HG02973 (cell line): ENCODE data around the gene BICC1.

ENCODE experiments used
- ATAC-seq: cut with Tn5 transposase; IDR thresholded peaks from one replicate; pipeline ENCODE4 v1.9.1; 2021; ENCODE audit warnings: moderate library complexity; ENCODE audit not compliant: unreplicated experiment

BICC1 gene

DNA sequence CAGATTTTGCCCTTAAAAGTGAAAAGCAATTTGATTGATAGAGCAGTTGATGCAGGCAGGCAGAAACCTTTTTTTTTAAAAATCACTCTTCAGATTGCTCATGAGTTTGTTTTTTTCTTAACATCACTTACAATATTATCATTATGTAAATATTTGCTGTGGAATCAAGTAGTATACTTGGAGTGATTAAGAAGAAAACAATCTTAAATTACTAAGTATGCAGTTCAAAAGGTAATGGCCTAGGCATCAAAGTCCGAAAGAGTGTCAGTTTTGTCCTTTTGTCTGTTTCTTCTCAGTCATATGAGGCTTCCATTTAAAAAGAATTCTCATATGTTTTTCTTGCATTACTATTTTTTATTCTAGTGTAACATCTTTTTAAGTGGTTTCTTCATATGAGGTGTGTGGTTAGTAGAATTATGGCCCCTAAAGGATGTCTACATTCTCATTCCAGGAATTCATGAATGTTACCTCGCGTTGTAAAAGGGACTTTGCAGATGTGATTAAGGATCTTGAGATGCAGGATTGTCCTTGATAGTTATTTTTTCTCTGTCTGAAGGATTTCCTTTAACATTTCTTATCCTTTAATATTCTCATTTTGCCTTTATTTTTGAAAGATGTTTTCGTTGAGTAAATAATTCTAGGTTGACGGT is 44.0 kb downstream of the BICC1 start:
- ATAC-seq = no peak

DNA sequence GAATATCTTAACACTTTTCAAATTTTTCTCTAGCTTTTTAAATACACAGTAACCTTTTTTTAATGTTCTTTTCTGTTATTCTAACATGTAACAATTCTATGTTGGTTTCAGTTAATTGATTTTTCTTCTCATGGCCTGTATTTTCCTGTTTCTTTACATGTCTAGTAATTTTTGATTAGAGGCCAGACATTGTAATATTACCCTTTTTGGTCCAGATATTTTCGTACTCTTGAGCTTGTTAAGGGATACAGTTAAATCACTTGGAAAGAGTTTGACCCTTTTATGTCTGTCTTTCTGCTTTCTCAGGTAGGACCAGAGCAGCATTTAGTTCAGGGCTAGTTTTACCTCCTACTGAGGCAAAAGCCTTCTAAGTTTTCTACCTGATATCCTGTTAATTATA is 45.0 kb downstream of the BICC1 start:
- no peak for ATAC-seq

DNA sequence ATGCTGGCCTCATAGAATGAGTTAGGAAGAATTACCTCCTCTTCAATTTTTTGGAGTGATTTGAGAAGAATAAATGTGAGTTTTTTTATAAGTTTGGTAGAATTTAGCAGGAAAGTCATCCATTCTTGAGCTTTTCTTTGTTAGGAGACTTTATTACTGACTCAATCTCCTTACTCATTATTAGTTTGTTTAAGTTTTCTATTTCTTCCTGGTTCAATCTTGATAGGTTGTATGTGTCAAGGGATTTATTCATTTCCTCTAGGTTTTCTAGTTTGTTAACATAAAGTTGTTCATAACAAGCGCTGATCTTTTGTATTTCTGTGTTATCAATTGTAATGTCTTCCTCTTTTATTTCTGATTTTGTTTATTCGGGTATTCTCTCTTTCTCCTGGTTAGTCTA is 47.4 kb downstream of the BICC1 start:
- ATAC-seq = no peak

DNA sequence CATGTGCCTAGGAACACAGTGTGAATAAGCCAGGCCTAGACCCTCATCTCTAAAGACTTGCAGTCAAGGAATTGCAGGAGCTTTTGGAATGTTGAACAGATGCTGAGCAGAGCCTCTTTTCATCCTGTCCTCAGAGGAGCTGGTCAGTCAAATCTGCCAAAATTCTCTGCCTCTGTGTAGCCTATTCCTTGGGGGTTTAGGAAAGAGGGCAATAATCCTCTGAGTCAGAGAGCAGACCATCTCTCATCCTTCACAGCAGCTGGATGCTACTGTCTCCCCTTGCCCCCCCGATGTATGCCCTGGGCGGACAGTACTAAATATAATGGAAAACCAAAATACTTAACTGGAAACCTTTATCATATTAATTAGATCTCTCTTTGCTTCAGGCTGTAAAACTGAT is 52.6 kb downstream of the BICC1 start:
- ATAC-seq = no peak

DNA sequence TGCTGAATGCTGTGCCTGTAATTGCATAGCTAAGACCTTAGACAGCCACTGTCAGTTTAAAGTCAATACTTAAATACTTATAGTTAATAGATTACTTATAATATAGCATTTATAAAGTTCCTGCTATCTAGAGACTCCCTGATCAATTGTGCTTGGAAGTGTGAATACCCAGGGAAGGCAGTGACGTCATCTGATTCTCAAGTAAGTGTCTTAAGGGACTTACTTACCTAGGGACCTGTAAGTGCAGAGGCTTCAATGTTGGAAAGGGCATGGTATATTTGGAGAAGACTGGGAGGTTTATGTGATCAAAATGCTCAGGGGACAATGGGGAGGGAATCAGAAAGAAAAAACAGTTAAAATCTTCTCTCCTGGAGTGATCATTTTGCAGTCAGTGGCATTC is 55.0 kb downstream of the BICC1 start:
- ATAC-seq = no peak

DNA sequence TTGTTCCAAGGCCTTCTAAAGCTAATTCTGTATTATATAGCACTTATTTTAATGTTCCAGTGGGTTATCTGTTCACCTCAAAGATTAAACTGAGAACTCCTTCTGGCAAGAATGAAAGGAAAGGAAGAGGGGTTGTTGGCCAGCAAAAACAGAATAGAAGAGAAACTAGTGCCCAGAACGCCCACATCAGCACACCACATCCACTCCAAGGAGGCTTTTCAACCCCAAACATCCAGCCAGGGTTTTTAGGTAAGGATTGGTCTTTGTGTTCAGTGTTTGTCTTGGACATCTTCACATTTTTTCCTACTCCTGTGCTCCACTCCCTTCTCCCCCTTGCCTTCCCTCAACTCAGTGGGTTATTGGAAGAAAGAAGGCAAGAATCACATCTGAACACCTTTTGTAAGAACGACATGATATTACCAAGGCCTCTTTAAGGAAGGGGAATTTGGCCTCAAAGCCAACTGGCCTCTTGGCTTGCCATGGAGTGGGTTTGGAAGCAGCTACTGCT is 55.8 kb downstream of the BICC1 start:
- no peak for ATAC-seq

DNA sequence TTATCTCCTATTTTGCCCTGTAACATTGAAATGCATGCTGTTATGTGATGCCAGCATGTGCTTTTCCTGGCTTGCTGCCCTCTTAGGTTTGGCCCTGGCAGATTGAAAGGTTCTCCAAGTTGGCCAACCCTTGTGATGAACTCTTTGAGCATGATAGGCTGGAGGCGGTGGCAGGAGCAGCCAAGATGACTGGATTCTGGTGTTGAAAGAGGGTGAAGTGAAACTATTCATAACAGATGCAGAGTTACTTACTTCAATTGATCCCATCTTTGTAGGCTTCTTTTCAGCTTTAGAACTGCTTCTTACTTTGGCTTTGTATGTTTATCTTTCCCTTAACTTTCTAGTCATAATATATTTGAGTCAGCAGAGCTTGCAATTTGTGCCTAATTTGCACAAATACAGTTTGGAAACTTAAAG is 57.6 kb downstream of the BICC1 start:
- no peak for ATAC-seq

DNA sequence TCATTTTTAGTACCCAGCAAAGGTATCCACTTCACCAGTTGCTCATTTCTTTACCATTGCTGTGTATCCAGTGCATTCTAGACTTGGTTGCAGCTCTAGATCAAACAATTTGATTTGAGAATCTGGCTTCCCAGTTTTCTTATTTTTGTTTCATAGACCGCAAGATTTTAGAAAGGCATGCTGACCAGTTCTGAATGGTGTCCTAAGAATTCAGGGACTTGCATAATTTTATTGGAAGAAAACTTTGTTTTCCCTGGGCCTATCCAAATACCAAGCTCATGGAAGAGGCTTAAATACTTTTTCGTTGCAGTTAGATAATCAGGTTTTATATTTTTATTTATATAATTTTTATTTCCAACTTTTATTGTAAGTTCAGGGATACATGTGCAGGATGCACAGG is 58.3 kb downstream of the BICC1 start:
- no peak for ATAC-seq

DNA sequence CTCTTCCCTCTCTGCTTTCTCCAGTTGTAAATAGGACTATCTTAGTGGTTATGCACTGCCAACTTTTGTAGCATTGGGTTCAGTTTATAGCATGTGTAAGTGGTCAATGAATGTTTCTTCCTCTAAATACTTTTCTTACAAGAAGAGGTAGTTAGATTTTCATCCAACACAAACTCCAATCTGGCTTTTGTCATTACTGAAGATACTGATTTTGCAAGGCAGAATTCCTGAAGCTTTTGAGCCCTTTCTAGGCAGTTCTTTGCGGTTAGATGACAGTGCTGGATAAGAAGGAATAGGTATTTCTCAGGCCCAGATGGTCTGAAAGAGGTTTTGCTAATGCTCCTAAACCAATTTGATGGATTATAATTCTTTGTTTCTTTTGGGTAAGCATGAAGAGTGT is 60.5 kb downstream of the BICC1 start:
- no peak for ATAC-seq

DNA sequence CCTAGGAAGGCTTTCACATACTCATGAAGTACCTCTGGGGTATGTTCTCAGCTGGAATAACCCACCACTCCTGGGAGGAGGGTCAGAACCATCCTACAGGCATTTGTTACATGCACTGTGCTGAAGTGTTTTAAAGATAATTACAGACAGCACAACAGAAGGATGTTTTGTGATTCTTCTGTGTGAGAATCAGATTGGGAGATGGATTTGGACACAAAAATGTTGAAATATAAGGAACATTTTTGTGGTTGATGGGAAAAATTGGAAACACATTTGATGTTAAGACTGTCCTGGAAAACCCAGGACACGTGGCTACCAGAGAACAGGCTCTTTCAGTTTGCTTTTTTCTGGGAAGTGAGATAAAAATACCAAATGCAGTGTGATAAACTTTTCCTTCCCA is 61.4 kb downstream of the BICC1 start:
- ATAC-seq = no peak

DNA sequence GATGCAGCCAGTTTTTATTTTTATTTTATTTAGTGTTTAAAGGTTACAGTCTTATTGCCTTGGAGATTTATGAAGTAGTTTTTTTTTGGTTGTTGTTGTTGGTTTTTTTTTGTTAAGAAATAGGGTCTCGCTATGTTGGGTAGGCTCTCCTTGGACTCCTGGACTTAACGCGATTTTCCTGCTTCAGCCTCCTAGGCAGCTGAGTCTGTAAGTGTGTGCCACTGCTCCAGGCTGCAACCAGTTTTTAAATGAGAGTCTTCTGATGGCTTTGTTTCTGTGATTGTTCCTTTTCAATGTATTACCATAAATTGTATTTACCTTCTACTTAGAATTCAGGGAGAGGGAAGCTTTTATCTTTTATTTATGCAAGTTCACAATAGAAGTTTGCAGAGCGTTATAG is 62.8 kb downstream of the BICC1 start:
- ATAC-seq = no peak

DNA sequence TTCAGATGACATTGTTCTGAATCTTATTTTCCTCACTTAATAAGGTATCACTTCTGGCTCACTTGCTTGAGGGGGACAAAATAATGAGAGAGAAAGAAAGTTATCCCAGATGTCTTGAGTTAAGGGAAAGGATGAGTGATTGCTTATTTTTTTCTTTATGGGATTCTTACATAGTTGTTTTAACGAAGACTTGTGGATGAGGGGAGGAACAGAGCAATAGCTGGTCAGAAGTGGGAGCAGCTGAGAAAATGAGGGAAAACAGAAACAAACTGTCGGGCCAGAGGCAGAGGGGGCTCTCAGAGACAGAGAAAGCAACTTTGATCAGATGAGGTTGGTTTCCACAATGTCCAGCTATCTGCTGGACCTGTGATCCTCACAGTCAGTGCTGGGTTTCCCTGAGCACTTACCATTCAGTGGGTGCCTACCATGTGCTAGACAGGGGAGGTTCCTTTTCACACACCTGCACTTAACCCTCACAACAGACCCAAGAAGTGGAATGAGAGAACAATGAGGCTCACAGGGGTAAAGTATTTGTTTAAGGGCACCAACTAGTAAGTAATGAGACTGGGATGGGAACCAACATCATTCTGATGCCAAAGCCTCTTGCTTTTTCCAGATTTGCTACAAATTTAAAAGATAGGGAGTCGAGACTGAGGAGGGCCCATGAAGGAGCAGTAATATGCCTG is 64.2 kb downstream of the BICC1 start:
- ATAC-seq = no peak

DNA sequence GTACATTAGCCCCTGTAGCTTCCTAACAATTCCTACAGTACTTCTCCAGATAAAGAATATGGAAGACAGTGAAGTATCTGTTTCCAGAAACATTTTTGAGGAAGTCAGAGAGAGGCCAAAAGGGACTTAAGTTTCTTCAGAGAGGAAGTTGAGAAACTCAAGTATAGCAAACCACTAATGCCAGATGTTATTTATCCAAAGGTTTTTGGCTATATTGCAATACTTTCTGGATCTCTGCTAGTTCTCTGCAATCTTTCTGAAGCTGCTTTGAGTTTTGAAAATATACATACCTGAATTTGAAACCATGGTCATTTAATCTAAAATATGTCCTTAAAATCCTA is 64.7 kb downstream of the BICC1 start:
- ATAC-seq = no peak

DNA sequence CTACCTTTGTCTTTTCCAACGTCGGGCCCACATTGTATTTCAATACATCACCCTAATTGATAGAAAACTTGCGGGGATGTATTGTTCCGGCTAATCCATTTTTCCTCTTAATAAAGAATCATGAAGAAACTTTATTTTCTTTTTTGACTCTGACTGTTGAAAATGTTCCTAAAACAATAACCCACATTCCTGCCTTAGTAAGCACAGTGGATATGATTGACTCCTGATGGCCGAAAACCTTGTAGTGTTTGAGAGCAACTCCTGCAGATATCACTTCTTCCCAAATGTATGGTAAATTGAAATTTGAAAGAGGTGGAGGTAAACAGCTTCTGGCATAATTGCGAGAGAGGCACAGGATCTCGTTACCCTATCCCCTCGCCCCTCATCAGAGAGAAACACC is 65.7 kb downstream of the BICC1 start:
- ATAC-seq = no peak

DNA sequence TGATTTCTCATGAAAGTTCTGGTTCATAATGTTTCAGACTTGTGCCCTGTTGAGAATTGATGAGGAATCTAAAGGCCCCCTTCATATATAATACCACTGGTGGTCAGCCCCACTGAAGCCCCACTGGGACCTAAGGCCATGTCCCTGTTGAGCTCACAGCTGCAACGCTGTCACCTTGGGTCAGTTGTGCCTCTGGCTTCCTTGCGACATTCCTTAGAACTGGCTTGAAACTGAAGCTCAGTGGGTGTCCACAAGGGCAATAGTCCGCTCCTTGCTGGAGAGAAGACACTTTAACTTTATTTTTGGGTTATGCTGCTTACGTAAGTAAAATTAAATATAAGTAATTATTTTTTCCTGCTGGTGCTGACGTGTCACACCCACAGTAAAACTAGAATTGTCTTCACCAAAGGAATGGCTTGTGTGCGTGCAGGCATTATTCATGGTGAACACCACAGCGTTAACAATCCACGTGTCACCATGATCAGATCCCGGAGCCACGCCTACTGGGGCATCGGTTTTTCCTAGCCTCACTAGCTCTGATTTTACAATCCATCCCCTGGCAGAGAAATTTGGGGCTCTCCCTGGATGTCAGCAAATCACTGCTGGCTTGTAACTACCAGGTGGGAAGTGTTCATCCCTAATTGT is 66.5 kb downstream of the BICC1 start:
- ATAC-seq = no peak

DNA sequence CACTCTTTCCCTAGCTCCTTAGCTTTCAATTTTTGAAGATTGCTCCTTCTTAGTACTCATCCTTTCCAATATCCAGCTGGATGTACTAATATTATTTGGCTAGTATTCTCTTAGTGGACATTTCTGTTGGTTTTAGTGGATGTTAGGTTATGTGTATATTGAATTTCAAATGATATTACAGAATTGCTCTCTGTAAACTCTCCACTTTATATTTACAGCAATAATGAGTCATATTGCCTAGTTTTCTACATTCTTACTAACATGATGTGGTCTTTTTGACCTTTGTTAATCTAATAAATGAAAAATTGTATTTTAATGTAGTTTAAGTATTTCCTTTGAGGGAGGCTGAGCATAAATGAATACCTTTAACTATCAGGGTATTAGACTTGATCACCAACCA is 69.4 kb downstream of the BICC1 start:
- no peak for ATAC-seq

DNA sequence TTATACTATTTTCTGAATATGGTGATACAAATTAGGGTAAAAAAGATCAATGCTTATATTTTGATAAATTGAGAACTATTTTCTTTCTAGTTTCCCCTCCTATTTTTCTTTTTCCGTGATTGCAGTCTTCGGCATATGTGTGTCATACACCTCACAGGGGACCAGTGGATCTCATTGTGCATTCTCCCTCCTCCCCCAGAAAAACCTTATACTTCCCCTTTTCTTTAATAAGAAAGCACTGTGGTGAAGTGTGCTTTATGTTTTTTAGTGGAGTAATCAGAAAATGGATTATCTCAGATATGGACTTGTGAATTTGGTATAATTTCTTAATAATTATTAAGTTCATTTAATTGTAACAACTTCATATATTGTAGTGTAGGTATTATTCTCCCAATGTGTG is 72.8 kb downstream of the BICC1 start:
- no peak for ATAC-seq

DNA sequence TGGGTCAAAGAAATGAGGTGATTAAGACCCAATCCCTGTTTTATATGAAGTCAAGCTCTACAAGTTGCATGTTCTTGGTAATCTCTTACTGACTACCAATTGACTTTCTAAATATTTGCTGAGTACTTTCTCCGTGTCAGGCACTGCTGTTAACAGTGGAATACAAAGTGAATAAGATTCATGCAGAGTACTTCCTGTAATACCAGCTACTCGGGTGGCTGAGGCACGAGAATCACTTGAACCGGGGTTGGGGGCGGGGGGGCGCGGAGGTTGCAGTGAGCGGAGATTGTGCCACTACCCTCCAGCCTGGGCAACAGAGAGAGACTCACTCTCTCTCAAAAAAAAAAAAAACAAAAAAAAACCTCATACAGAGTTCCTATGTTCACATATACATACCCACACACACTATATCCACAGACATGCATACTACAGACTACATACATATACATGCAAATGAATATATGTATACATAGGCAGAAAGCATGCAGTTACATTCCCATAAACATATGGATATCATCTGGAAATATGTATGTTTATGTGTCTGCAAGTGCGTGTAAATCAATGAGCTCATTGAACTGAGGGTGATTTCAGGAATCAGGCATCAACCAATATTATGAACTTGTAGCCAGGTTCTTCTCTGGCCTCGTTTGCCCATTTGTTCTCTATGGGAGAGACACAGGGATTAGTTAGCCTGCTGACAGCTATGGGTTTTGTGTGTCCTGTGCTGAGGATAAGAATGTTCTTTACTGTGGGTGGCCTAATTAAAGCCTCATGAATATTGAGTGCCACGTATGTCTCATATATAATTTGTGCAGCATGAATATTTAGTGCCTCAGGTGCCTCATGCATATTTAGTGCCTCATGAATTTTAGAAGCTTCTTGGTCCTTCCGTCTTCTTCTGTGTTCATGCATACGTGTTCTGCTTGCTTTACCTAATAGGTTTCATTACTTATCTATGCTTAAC is 73.9 kb downstream of the BICC1 start:
- no peak for ATAC-seq

DNA sequence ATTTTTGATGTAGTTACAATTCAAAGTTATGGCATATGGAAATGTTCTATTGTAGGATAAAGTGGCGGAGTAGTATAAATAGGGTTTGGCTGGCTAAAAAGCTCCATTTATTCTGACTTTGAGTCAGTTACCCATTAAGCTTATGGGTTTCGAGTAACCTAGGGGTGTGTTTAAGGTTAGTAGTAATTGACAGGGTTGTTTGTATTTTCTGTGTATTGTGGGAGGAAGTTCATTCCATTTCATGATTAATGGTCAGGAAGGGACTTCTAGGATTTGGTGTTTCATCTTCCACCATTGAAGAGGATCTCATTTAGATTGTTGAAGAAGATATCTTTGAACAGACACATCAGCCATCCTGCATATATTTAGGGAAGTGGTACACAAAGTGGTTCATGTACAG is 75.0 kb downstream of the BICC1 start:
- ATAC-seq = no peak

DNA sequence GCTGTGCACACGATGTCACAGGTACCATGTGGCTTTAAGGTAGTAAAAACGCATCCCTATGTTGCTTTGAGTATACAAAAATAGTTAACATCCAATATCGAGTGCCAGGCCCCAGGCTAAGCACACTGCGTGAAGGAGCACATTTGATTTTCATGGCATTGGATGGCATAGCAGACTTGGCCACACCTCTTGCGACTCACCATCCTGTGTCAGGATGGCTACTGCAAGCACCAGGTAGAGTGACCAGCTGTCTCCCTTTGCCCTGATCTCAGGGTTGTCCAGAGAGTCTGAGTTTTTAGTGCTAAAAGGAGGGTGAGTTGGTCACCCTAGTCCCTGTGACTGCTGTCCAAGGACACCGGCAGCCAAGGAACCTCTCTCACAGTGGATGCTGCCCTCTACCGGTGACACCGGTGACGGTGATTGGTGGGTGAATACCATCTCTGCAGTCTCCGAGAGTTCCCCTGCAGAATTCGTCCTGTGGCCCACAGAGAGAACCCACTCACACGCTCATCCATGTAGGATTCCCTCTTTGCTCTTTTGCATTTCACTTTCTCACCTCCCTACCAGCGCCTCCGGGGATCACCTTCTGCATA is 76.1 kb downstream of the BICC1 start:
- no peak for ATAC-seq
